Activated B cell treated with CpG ODN at 0.5 μM for 24 hours (primary cell): ENCODE results near the gene CWF19L2. TPM values are rescaled to one million over a fixed set of nuclear protein-coding genes. Genes with fewer than 3 reads are reported as not detected.

Experiments
- ATAC-seq: fragments of 200-7000 bp; cut with Tn5 transposase; one replicate; pipeline ENCODE4 v1.10.0; 2021; ENCODE audit warnings: low read depth, mild to moderate bottlenecking, moderate library complexity
- CTCF ChIA-PET: fragments of 350-600 bp; sonication (Branson Sonifier 250); formaldehyde crosslinking; loops from one replicate; lab custom pipeline; 2021; ENCODE audit warnings: antibody characterized with exemption; lab: Charles Lee
- POLR2A ChIA-PET: fragments of 350-600 bp; sonication (Branson Sonifier 250); formaldehyde crosslinking; loops from one replicate; lab custom pipeline; 2021; ENCODE audit warnings: antibody characterized with exemption; lab: Charles Lee
- DNase-seq: peaks from one replicate; pipeline ENCODE4 v3.0.0; 2022
- H3K27ac Mint-ChIP-seq: one replicate; pipeline ENCODE4 v1.8.0; 2020; ENCODE audit warnings: mixed read lengths
- H3K27me3 Mint-ChIP-seq: one replicate; pipeline ENCODE4 v1.8.0; 2021; ENCODE audit warnings: mixed read lengths
- H3K36me3 Mint-ChIP-seq: one replicate; pipeline ENCODE4 v1.8.0; 2021; ENCODE audit warnings: low read depth, mixed read lengths
- H3K4me1 Mint-ChIP-seq: one replicate; pipeline ENCODE4 v1.8.0; 2021; ENCODE audit warnings: mixed read lengths
- H3K4me3 Mint-ChIP-seq: one replicate; pipeline ENCODE4 v1.8.0; 2020; ENCODE audit warnings: mild to moderate bottlenecking, mixed read lengths
- H3K9me3 Mint-ChIP-seq: one replicate; pipeline ENCODE4 v1.8.0; 2020; ENCODE audit warnings: mixed read lengths
- CTCF ChIP-seq: fragments of 200-600 bp; IDR thresholded peaks from one replicate; pipeline ENCODE4 v1.8.0; 2022; ENCODE audit warnings: antibody characterized with exemption, mild to moderate bottlenecking
- intact Hi-C: fragments of 100-400 bp; cut with micrococcal nuclease; formaldehyde crosslinking; loops from one replicate; pipeline ENCODE4 v1.15.1; 2024
- total RNA-seq: library from RNA; stranded (reverse); gene quantifications from 2 replicates; pipeline ENCODE4 v1.2.3, GENCODE V29; 2022

CWF19L2 gene
- total RNA-seq, 1 donor from 2014 or later = 26.1 TPM

- Mint-ChIP-seq H3K27ac (no peak overlapping the region), H3K4me3 (no peak overlapping the region), H3K36me3 (peaks cover 23% of the 10 kb centered on the region), H3K27me3 (no peaks in the 10 kb centered on the region), H3K9me3 (no peaks in the 10 kb centered on the region), H3K4me1 (peaks cover 2% of the 10 kb centered on the region)
- no peak for ATAC-seq
- intact Hi-C loops = no loop called here
- ChIA-PET CTCF (no interaction called here), POLR2A (no interaction called here)
- no peak for DNase-seq
- TF ChIP-seq CTCF = no peak
Observed at GRCh38 chr11:107370390-107370789, 87.2 kb downstream of the CWF19L2 start.

- CTCF ChIA-PET = interaction anchor here (0.6 kb wide), 1 partner anchor 667 kb away, joined by 3 read pairs; no protein-coding TSS in a partner anchor
- peaks cover 5% of the 10 kb centered on the region for H3K9me3 Mint-ChIP-seq
Observed at GRCh38 chr11:107359701-107360100, 97.9 kb downstream of the CWF19L2 start.

GRCh38 chr11:107357877-107358276, 99.7 kb downstream of the CWF19L2 start:
- CTCF ChIA-PET = no interaction called here
- POLR2A ChIA-PET = no interaction called here
- intact Hi-C loops = no loop called here
- TF ChIP-seq CTCF = no peak
- H3K9me3 Mint-ChIP-seq = peaks cover 2% of the 10 kb centered on the region
- ATAC-seq = no peak
- no peak for DNase-seq
- no peak overlapping the region for H3K4me3 Mint-ChIP-seq
- peaks cover 54% of the 10 kb centered on the region for H3K36me3 Mint-ChIP-seq
- H3K27ac Mint-ChIP-seq = no peak overlapping the region
- H3K27me3 Mint-ChIP-seq = no peaks in the 10 kb centered on the region
- H3K4me1 Mint-ChIP-seq = no peaks in the 10 kb centered on the region

More at GRCh38 chr11:107359701-107360100, 97.9 kb downstream of the CWF19L2 start:
- no peak for TF ChIP-seq CTCF
- intact Hi-C loops = no loop called here
- DNase-seq (no peak), ATAC-seq (no peak)
- POLR2A ChIA-PET = no interaction called here
- H3K27me3 Mint-ChIP-seq = no peaks in the 10 kb centered on the region
- peaks cover 50% of the 10 kb centered on the region for H3K36me3 Mint-ChIP-seq
- no peak overlapping the region for H3K4me3 Mint-ChIP-seq
- no peaks in the 10 kb centered on the region for H3K4me1 Mint-ChIP-seq
- H3K27ac Mint-ChIP-seq = no peak overlapping the region

GRCh38 chr11:107354780-107355179, 102.8 kb downstream of the CWF19L2 start:
- DNase-seq (no peak), ATAC-seq (no peak)
- Mint-ChIP-seq H3K36me3 (peaks cover 53% of the 10 kb centered on the region), H3K27ac (no peak overlapping the region), H3K4me1 (no peaks in the 10 kb centered on the region), H3K27me3 (no peaks in the 10 kb centered on the region), H3K9me3 (no peaks in the 10 kb centered on the region), H3K4me3 (no peak overlapping the region)
- TF ChIP-seq CTCF = no peak
- ChIA-PET POLR2A (no interaction called here), CTCF (no interaction called here)
- intact Hi-C loops = no loop called here

- Mint-ChIP-seq H3K27me3 (no peaks in the 10 kb centered on the region), H3K4me3 (no peak overlapping the region), H3K36me3 (peaks cover 32% of the 10 kb centered on the region), H3K27ac (no peak overlapping the region), H3K4me1 (peaks cover 13% of the 10 kb centered on the region), H3K9me3 (no peaks in the 10 kb centered on the region)
- POLR2A ChIA-PET = no interaction called here
- intact Hi-C loops = no loop called here
- ATAC-seq (no peak), DNase-seq (no peak)
- no peak for TF ChIP-seq CTCF
- CTCF ChIA-PET = no interaction called here
Observed at GRCh38 chr11:107337917-107338316, 119.7 kb downstream of the CWF19L2 start.
